ACHN (cell line): ENCODE results near the gene USP2.

ENCODE experiments used
- DNase-seq: peaks from one replicate; pipeline ENCODE4 v3.0.0-alpha.2; 2015
- in situ Hi-C: cut with HindIII; loops from 2 replicates; pipeline ENCODE4 v1.10.0; 2017; ENCODE audit warnings: low sequenced_read_pairs, low pct_ligation_motif_present, low pct_unique_long_range_greater_than_20kb

USP2 gene

DNA sequence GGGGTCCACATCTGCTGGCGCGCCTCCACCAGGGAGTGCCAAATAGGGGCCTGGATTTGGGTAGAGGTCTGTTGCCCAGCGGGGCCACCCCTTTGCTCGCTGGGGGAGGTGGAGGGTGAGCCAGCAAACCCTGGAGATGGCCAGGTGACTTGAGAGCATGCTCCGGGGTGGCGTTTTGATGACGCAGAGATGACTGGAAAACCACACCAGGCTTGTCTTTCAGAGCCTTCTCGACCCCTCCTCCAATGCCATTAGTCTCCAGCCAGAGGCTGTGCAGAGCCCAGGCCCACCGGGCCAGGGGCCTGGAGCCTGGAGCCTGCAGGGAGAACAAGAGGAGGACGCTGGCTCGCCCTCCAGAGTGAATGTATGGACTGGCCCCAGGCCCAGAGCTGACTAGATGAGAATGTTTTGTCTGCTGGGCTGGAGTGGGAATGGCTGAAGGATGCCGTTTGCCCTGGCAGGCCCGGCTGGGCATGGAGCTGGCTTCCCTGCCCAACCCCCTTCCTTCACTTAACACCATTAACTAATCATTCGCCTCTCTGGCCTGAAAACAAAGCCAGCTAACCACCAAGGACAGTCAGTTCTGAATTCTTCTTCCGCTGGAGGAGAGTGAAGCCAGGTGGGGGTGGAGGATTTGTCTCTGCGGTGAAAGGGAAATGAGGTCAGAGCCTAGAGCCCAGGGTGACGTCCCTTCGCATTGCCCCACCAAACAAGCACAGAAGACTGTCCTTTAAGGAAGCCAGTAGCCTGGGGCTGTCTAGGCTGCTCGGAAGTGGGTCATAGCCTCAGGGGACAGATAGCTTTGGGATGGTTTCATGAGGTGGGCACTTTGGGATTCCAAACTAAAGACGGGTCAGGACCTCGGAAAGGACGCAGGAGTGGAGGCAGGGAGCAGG is 63.0 kb downstream of the USP2 start:
- in situ Hi-C loops, result no loop called here
- DNase-seq, result no peak

DNA sequence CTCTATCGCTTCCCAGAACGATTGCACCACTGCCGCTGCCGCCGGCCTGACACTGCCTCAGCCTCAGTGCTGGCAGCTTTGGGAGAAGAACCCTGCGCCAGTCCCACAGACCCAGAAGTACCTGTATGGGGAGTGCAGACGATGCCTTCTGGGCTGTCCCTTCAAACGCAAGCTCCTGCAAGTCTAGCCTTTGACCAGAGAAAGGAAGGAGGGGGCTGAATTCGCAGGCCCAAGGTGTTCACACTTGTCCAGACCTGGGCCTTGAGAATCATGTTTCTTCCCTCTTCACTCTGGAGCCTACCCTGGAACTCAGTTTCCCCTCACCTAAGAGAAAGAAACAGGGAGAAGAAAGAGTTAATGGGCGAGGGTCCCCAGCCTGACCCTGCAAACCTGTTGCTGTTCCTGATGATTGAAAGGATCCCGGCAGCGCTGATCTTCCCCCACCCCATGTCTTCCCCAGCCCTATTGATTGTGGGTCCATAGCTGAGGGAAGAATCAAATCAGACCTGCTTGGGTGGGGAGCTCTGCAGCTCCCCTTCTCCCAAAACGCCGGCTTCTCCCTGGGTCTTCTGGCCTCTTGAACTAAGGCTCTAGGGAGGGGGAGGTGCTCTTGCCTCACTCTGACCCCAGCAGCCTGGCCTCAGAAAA is 63.8 kb downstream of the USP2 start:
- no peak for DNase-seq
- in situ Hi-C loops, result no loop called here

- in situ Hi-C loops, result no loop called here
- peak; percentile 39 for DNase-seq
These were observed 64.5 kb downstream of the USP2 start, which contains the start of gene MCAM for GRCh38 chr11:119316729-119317591. MCAM (minus strand) TSS chr11:119317130; CDS start chr11:119317101, 29 bp downstream.

DNA sequence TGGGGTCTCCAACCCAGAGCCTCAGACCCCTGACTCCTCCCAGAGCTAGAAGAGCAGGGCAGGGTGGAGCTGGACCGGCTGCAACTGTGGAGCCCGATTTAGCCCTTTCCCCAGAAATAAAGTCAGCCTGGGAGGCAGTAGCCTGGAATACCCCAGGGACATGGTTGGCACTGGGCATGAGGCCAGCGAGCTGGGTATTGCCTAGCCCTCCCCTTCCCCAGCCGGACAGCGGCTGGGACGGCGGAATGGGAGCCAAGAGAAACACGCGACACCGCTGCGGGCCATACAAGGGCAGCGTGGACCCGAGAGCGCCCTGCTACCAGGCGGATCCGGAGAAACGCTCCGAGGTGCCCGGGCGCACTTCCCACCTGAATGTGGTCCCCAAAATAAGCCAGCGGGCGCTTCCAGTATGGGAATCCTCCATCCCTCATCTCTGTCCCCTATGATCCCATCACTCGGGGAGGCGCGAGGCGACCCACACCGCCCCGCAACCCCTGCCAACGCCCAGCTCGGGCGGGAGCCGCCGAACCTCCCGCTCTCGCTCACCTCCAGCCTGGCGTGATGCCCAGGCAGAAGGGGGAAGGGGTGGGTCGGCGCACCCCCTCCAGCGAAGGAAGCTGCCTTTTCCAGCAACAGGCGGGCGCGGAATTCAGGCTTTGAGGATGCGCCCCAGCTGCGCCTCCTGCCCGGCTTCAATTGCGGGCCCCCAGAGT is 65.3 kb downstream of the USP2 start:
- in situ Hi-C loops, result no loop called here
- DNase-seq, result peak; percentile 39

- in situ Hi-C loops, result no loop called here
- peak; percentile 51 for DNase-seq
These were observed 66.1 kb downstream of the USP2 start for GRCh38 chr11:119315131-119316015.

GRCh38 chr11:119314726-119315125 is 66.8 kb downstream of the USP2 start:
- DNase-seq, result no peak
- in situ Hi-C loops, result no loop called here

GRCh38 chr11:119310682-119311052 is 70.8 kb downstream of the USP2 start:
- DNase-seq, result no peak
- in situ Hi-C loops, result no loop called here

GRCh38 chr11:119309953-119310681 is 71.4 kb downstream of the USP2 start:
- DNase-seq, result no peak
- in situ Hi-C loops, result no loop called here

DNA sequence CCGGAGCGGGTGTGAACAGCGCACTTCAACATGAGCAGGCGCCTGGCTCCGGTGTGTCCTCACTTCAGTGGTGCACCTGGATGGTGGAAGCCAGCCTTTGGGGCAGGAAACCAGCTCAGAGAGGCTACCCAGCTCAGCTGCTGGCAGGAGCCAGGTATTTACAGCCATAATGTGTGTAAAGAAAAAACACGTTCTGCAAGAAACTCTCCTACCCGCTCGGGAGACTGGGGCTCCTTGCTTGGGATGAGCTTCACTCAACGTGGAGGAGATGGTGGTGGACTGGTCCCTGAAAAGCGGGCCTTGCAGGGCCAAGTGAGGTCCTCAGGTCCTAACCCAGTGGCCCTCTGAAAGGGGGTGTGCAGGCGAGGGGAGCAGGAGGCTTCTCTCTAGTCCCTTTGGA is 72.1 kb downstream of the USP2 start:
- in situ Hi-C loops, result no loop called here
- DNase-seq, result no peak

- no peak for DNase-seq
- in situ Hi-C loops, result no loop called here
These were observed 73.5 kb downstream of the USP2 start for GRCh38 chr11:119307974-119308373.

GRCh38 chr11:119307219-119307618 is 74.3 kb downstream of the USP2 start:
- in situ Hi-C loops, result no loop called here
- DNase-seq, result peak; percentile 9

DNA sequence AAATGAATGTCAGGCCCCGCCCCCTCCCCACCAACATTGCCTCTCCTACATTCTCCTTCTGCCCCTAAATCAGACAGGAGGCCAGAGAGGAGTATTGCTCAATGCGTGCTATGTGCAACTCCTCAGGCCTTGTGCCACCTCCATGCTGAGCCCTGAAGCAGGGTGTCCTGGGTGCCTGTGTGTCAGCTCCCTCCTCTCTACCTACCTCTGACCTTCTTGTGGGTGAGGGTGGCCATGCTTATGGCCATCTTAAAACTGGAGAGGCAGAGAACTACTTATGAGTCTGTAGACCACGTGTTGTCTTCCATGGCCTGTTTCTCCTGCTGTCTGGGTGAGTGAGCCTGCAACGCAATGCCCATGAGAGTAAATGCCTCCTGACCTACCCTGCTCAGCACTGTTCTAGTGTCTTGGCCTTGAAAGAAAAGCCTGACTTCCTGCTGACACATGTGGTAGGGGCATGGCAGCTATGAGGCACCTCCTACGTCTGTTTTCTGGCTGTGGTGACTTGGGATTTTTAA is 75.1 kb downstream of the USP2 start:
- DNase-seq, result no peak
- in situ Hi-C loops, result no loop called here

GRCh38 chr11:119305556-119306372 is 75.7 kb downstream of the USP2 start:
- no peak for DNase-seq
- in situ Hi-C loops, result no loop called here
